SK-N-SH (cell line): Measurements from ENCODE around the gene KCNG1. TPM values are rescaled to one million over a fixed set of nuclear protein-coding genes. Genes with fewer than 3 reads are reported as not detected.

Experiments used
- CTCF ChIA-PET: fragments of 300-600, 350-600 bp; formaldehyde crosslinking; extraction: SDS; loops from one replicate; lab custom pipeline; 2021; lab: Yijun Ruan, JAX
- POLR2A ChIA-PET: fragments of 350-600 bp; sonication (Branson Sonifier 250); formaldehyde crosslinking; extraction: SDS; loops from one replicate; lab custom pipeline; 2020; ENCODE audit warnings: antibody characterized with exemption, inconsistent platforms; lab: Yijun Ruan, JAX
- DNase-seq: peaks from one replicate; pipeline ENCODE4 v3.0.0; 2012
- H2AFZ ChIP-seq: fragments of 200-600 bp; sonication (generic); 2 replicates; pipeline ENCODE4 v1.8.1; 2016; ENCODE audit warnings: antibody characterized with exemption, mild to moderate bottlenecking, low read depth
- H3F3A ChIP-seq: fragments of 200-600 bp; sonication (generic); replicated peaks from 2 replicates; pipeline ENCODE3; 2016; ENCODE audit warnings: antibody characterized with exemption, mild to moderate bottlenecking; ENCODE audit not compliant: insufficient read depth
- H3K27ac ChIP-seq, 2 experiments: fragments of 200-500 bp in 1 of 2; fragments of 200-600 bp in 1 of 2; sonication (Bioruptor generic) in 1 of 2; sonication (generic), shearing (Covaris generic) in 1 of 2; 2 replicates each; pipeline versions ENCODE4 v1.5.1 to v1.6.1; 2014 to 2016; ENCODE audit warnings: low read depth in 2 of 2, inconsistent platforms in 1 of 2, low read length in 1 of 2, mild to moderate bottlenecking in 1 of 2, mixed read lengths in 1 of 2
- H3K27me3 ChIP-seq: fragments of 200-600 bp; sonication (generic), shearing (Covaris generic); 2 replicates; pipeline ENCODE4 v1.6.1; 2016; ENCODE audit warnings: mixed run types; ENCODE audit not compliant: insufficient read depth
- H3K36me3 ChIP-seq, 2 experiments: fragments of 200-500 bp in 1 of 2; fragments of 200-600 bp in 1 of 2; sonication (Bioruptor generic) in 1 of 2; sonication (generic) in 1 of 2; replicated peaks in 1 of 2; 2 replicates each; pipeline versions ENCODE3 to v1.5.1; 2014 to 2016; ENCODE audit warnings: low read length in 1 of 2, mild to moderate bottlenecking in 1 of 2; ENCODE audit not compliant: insufficient read depth in 2 of 2, control insufficient read depth in 1 of 2
- H3K4me1 ChIP-seq, 2 experiments: fragments of 200-500 bp in 1 of 2; fragments of 200-600 bp in 1 of 2; sonication (Bioruptor generic) in 1 of 2; sonication (generic), shearing (Covaris generic) in 1 of 2; 2 replicates each; pipeline versions ENCODE4 v1.5.1 to v1.6.1; 2014 to 2016; ENCODE audit warnings: low read depth in 1 of 2, low read length in 1 of 2, mixed run types in 1 of 2; ENCODE audit not compliant: insufficient read depth in 2 of 2, control insufficient read depth in 1 of 2
- H3K4me2 ChIP-seq: fragments of 200-600 bp; sonication (generic), shearing (Covaris generic); 2 replicates; pipeline ENCODE4 v1.6.1; 2017; ENCODE audit warnings: mixed run types
- H3K4me3 ChIP-seq, 2 experiments: fragments of 200-500 bp in 1 of 2; fragments of 200-600 bp in 1 of 2; sonication (Bioruptor generic) in 1 of 2; sonication (generic), shearing (Covaris generic) in 1 of 2; 2 replicates each; pipeline versions ENCODE4 v1.5.1 to v1.8.1; 2014 to 2016; ENCODE audit warnings: low read depth in 2 of 2, inconsistent platforms in 1 of 2, low read length in 1 of 2, mild to moderate bottlenecking in 1 of 2, mixed read lengths in 1 of 2, moderate library complexity in 1 of 2
- H3K79me2 ChIP-seq: fragments of 200-600 bp; sonication (generic); 2 replicates; pipeline ENCODE4 v1.8.1; 2017; ENCODE audit warnings: mild to moderate bottlenecking; ENCODE audit not compliant: insufficient read depth
- H3K9ac ChIP-seq: fragments of 200-600 bp; sonication (generic); 2 replicates; pipeline ENCODE4 v1.6.1; 2017; ENCODE audit warnings: mixed run types
- H3K9me2 ChIP-seq: fragments of 200-600 bp; sonication (generic); 2 replicates; pipeline ENCODE4 v1.6.1; 2017; ENCODE audit warnings: mixed run types
- H3K9me3 ChIP-seq: fragments of 200-600 bp; sonication (generic); 2 replicates; pipeline ENCODE4 v1.6.1; 2017; ENCODE audit warnings: mixed run types, mild to moderate bottlenecking, moderate library complexity
- H4K20me1 ChIP-seq: fragments of 200-600 bp; sonication (generic); 2 replicates; pipeline ENCODE4 v1.6.1; 2017; ENCODE audit warnings: mild to moderate bottlenecking, mixed run types; ENCODE audit not compliant: insufficient read depth
- EP300 ChIP-seq, 2 experiments: IDR thresholded peaks; 2 replicates each; pipeline versions ENCODE4 v1.4.0 to v1.6.1; 2012; ENCODE audit warnings: borderline replicate concordance in 1 of 2, low read depth in 1 of 2, low read length in 1 of 2
- EZH2phosphoT487 ChIP-seq: fragments of 200-600 bp; sonication (generic); IDR thresholded peaks from 2 replicates; pipeline ENCODE4 v1.6.1; 2017; ENCODE audit warnings: low read depth, mixed run types, mild to moderate bottlenecking, antibody characterized with exemption, moderate library complexity, borderline replicate concordance
- FOXJ3 ChIP-seq: sonication (generic); formaldehyde crosslinking; IDR thresholded peaks from 2 replicates; pipeline ENCODE4 v1.5.1; 2020; ENCODE audit warnings: mild to moderate bottlenecking, missing genetic modification reagents
- IRF3 ChIP-seq: fragments of 150-350 bp; IDR thresholded peaks from 2 replicates; pipeline ENCODE4 v1.6.1; 2016; ENCODE audit warnings: mild to moderate bottlenecking, low read depth, low read length
- JUND ChIP-seq: IDR thresholded peaks from 2 replicates; pipeline ENCODE4 v1.4.0; 2012
- RAD21 ChIP-seq: IDR thresholded peaks from 2 replicates; pipeline ENCODE4 v1.6.1; 2012; ENCODE audit warnings: mild to moderate bottlenecking, low read length
- RCOR1 ChIP-seq: fragments of 150-350 bp; IDR thresholded peaks from 2 replicates; pipeline ENCODE4 v1.6.1; 2017; ENCODE audit warnings: antibody characterized with exemption, low read length
- REST ChIP-seq: IDR thresholded peaks from 2 replicates; pipeline ENCODE4 v1.6.1; 2012; ENCODE audit warnings: mild to moderate bottlenecking, low read depth, low read length, moderate library complexity
- YY1 ChIP-seq: IDR thresholded peaks from 2 replicates; pipeline ENCODE4 v1.4.0; 2012; ENCODE audit warnings: low read depth, mild to moderate bottlenecking
- WGBS: methylation state at CpG from one replicate; pipeline ENCODE4 v1.1.6; 2017; ENCODE audit warnings: low lambda C conversion rate; 5-methylcytosine and 5-hydroxymethylcytosine counted together
- polyA plus RNA-seq, 3 experiments: library from polyadenylated mRNA; depleted of rRNA; stranded (reverse); fragments of >200 nt; gene quantifications; 2 replicates each; pipeline ENCODE4 v1.2.3, GENCODE V29; 2012

The KCNG1 gene
- polyA plus RNA-seq, 1 of the 3 experiments (the other 2 are of a cell fraction) = 13.8 TPM

DNA sequence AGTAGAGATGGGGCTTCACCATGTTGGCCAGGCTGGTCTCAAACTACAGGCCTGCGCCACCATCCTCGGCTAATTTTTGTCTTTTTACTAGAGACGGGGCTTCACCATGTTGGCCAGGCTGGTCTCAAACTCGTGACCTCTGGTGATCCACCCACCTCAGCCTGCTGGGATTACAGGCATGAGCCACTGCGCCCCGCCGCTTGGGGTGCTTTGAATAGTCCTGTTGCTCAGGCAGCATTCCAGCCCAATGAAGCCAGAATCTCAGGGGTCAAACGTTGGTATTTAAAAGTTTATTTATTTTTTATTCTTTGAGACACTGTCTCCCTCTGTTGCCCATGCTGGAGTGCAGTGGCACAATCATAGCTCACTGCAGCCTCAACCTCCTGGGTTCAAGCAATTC lies 53.0 kb downstream of the KCNG1 start:
- 70% methylated on average over 8 of the region's 8 CpGs for WGBS
- CTCF ChIA-PET = interaction anchor here (1.6 to 3.8 kb wide), 2 partner anchors 12 to 18 kb away, joined by 6 to 21 read pairs; no protein-coding TSS in a partner anchor

GRCh38 chr20:50969435-50969834 lies 53.5 kb downstream of the KCNG1 start:
- Histone ChIP-seq H3K4me1 (no peaks in the 10 kb centered on the region), H3K27ac (no peak overlapping the region), H4K20me1 (no peaks in the 10 kb centered on the region), H3K4me3 (no peak overlapping the region), H3K79me2 (no peaks in the 10 kb centered on the region), H3K9me3 (no peaks in the 10 kb centered on the region), H3K9me2 (no peaks in the 10 kb centered on the region), H3K4me2 (no peak overlapping the region), H3K9ac (no peak overlapping the region), H3K27me3 (no peaks in the 10 kb centered on the region), H2AFZ (no peak overlapping the region), H3F3A (no peaks in the 10 kb centered on the region), H3K36me3 (no peaks in the 10 kb centered on the region)
- DNase-seq = no peak
- POLR2A ChIA-PET = no interaction called here
- CTCF ChIA-PET = interaction anchor here (1.6 to 3.8 kb wide), 2 partner anchors 13 to 18 kb away, joined by 6 to 21 read pairs; no protein-coding TSS in a partner anchor
- TF ChIP-seq RCOR1 (no peak), REST (no peak), FOXJ3 (CRISPR knock-in tag) (no peak)
- WGBS = 51% methylated on average over 4 of the region's 5 CpGs

More for the DNA sequence above, 53.0 kb downstream of the KCNG1 start:
- Histone ChIP-seq H3K4me2 (no peak overlapping the region), H3F3A (no peaks in the 10 kb centered on the region), H3K4me1 (no peaks in the 10 kb centered on the region), H2AFZ (no peak overlapping the region), H3K9me2 (no peaks in the 10 kb centered on the region), H4K20me1 (no peaks in the 10 kb centered on the region), H3K9ac (no peak overlapping the region), H3K27ac (no peak overlapping the region), H3K27me3 (no peaks in the 10 kb centered on the region), H3K9me3 (no peaks in the 10 kb centered on the region), H3K36me3 (no peaks in the 10 kb centered on the region), H3K79me2 (no peaks in the 10 kb centered on the region), H3K4me3 (no peak overlapping the region)
- TF ChIP-seq EZH2phosphoT487 (no peak), YY1 (no peak), JUND (no peak), EP300 (IDR thresholded peaks at IDR 0.05; ENCODE audit: borderline replicate concordance in 1 of 2, low read depth in 1 of 2, low read length in 1 of 2) (no peak), REST (no peak), RAD21 (no peak), IRF3 (no peak)
- POLR2A ChIA-PET = no interaction called here
- no peak for DNase-seq
